GM18868 (cell line): Measurements from ENCODE around the gene TNFRSF18.
"Not testable (repeated sequence)": the region's sequence is repeated elsewhere in the genome, so short reads cannot be mapped to it uniquely, and the experiment has no call there.

ENCODE experiments used
- ATAC-seq: cut with Tn5 transposase; IDR thresholded peaks from one replicate; pipeline ENCODE4 v1.9.1; 2021; ENCODE audit warnings: mild to moderate bottlenecking, moderate library complexity; ENCODE audit not compliant: unreplicated experiment

The TNFRSF18 gene

DNA sequence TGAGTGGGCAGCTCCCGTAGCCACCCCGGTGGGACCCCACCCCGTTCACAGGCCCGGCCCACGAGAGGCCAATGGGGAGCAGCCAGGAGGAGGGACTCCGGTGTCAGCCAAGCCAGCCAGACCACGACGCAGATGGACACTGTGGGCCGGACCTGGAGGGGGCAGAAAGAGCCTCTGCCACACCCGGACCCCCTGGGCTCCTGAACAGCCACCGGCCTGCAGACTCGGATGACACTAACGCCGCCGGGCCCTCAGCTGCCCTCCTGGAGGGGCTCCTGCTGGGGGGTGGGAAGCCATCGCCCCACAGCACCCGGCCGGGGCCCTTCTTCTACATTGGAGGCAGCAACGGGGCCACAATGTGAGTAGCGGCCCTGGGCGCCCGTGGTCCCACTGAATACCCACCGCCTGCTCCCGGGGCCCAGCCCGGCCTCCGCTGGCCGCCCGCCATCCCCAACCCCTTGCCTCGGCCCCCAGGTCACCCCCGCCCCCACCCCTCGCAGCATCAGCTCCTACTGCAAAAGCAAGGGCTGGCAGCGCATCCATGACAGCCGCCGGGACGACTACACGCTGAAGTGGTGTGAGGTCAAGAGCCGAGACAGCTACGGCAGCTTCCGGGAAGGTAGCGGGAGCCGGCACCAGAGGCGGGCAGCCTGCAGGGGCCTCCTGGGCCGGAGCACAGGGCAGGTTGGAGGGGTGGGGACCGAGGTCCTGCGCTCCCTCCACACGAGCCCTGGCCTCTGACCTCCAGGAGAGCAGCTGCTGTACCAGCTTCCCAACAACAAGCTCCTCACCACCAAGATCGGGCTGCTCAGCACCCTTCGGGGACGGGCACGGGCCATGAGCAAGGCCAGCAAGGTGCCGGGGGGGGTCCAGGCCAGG lies 26.2 kb downstream of the TNFRSF18 start:
- ATAC-seq = no peak

DNA sequence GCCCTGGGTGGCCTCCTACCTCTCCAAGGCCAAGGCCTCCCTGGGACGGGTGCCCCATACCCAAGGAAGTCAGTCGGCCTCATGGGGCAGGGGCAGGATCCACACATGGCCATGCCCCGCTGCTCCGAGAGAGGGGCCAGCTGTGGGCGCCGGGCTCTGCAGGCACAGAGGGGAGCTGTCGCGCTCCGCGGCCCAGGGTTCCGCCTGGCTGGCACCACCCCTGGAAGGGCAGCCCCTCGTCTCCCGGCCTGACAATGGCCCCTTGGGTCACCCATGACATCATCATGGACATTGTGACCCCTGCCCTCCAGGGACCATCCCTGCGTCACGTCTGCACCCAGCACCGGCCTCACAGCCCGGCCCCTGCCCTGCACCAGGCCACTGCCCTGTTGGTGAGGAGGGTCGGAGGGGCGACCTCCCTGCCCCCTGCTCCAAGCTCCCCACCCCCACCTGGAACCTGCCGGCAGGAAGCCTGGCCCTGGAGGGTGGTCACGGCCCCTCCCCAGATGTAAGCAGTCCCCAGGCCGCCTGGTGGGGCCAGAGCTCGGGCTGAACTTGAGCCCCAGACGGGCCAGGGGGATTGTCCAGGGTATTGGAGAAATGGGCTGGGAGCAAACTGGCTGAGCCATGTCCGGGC lies 26.9 kb downstream of the TNFRSF18 start:
- ATAC-seq = no peak

DNA sequence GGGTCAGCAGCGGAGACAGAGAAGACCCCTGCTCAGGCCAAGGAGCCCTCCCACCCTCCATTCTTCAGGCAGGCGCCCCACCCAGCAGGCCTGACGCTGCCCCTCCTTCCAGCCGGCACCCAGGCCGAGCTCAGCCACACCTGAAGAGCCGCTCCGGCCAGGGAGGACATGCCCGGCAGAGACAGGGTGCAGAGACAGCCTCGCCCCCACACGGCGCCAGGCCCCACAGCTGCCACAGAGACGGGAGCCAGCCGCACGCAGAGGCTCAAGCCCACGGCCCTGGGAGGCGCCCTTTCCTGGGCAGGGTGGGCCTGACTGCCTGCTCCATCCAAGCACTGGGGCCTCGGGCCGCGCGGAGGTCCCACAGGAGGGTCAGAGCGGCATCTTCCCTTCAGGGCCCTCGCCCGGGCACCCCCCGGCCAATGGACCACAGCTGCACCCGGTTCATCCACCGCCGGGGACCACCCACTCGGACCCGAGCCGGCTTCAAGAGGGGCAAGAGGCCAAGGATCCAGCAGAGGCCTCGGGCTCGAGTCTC lies 27.5 kb downstream of the TNFRSF18 start:
- ATAC-seq = no peak

DNA sequence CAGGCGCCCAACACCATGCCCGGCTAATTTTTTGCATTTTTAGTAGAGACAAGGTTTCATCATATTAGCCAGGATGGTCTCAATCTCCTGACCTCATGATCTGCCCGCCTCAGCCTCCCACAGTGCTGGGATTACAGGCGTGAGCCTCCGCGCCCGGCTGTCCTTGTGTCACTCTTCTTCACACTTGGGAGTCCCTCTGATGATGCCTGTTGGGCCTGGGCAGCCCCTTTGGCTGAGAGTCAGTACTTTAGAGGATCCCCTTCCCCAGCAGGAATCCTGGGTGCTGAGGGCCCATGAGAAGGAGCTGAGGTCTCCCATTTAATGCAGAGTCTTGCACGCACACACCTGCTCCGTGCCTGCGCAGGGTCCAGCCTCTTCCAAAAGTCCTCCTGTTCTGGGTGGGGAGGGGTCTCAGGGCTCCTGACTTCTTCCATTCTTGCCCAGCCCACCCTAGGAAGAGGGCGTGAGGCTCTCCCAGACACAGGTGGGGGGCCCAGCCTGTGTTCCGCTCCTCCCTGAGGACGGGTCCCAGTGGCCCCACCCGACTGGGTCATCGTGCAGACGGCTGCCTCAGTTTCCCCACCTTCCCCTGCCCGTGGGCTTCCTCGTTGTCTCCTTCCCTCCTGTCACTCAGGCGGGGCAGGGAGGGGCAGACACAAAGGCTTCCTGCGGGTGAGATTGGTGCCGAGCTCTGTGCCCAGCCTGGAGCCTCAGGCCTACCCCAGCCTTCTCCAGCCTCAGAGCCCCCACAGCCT lies 28.8 kb downstream of the TNFRSF18 start:
- no peak for ATAC-seq

DNA sequence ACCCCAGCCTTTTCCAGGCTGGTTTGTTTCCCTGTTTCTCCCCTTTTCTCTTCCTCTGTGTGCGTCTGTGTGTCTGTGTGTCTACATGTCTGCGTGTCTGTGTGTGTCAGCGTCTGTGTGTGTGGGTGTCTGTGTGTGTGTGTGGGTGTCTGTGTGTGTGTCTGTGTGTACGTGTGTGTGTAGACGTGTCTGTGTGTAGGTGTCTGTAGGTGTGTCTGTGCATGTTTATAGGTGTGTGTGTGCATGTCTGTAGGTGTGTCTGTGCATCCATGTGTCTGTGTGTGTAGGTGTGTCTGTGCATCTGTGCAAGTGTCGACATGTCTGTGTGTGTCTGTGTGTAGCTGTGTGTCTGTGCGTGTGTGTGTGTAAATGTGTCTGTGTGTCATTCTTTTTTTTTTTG lies 29.5 kb downstream of the TNFRSF18 start:
- no peak for ATAC-seq

DNA sequence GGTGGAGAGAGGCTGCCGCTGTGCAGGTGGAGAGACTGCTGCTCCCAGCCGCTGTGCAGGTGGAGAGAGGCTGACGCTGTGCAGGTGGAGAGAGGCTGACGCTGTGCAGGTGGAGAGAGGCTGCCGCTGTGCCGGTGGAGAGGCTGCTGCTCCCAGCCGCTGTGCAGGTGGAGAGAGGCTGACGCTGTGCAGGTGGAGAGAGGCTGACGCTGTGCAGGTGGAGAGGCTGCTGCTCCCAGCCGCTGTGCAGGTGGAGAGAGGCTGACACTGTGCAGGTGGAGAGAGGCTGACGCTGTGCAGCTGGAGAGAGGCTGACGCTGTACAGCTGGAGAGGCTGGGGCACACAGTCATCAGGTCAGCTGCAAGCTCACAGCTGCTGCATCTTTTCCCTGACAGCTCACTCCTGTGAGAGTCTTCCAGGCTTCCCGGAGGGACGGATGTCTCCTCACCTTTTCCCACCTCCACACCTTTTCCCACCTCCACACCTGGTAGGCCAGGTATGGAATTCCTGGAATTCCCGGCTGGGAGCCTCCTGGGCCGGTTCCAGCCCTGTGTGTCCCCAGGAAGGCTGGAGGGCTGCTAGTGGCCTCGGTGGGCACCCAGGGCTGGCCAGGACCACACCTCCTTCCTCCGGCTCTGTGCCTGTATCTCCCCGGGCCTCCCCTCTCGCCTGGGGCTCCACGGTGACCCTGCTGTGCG lies 30.2 kb downstream of the TNFRSF18 start:
- not testable (repeated sequence) for ATAC-seq

DNA sequence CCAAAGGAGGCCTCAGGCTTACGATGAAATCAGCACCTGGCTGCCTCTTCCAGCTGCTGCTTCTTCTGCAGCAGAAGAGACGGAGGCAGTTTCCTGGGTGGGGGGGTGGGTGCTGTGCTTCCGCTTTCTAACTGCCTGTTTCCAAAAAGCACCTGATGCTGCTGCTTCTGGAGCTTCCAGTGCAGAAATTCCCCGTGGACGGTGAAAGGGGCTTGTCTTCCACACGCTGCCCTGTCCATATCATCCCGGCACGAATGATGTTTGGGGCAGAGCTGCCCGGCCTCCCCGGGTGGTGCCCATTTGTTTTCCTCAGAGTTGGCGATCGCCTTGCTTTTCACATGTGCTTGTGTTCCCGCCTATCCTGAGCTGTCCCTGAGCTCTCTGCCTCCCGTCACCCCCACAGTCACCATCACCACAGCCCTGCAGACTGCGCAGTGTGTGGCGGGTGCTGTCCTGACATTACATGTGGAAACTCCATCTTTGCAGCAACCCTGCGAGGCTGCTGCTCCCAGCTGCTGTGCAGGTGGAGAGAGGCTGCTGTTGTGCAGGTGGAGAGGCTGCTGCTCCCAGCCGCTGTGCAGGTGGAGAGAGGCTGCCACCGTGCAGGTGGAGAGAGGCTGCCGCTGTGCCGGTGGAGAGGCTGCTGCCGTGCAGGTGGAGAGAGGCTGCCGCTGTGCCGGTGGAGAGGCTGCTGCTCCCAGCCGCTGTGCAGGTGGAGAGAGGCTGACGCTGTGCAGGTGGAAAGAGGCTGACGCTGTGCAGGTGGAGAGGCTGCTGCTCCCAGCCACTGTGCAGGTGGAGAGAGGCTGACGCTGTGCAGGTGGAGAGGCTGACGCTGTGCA lies 30.9 kb downstream of the TNFRSF18 start:
- ATAC-seq = no peak

DNA sequence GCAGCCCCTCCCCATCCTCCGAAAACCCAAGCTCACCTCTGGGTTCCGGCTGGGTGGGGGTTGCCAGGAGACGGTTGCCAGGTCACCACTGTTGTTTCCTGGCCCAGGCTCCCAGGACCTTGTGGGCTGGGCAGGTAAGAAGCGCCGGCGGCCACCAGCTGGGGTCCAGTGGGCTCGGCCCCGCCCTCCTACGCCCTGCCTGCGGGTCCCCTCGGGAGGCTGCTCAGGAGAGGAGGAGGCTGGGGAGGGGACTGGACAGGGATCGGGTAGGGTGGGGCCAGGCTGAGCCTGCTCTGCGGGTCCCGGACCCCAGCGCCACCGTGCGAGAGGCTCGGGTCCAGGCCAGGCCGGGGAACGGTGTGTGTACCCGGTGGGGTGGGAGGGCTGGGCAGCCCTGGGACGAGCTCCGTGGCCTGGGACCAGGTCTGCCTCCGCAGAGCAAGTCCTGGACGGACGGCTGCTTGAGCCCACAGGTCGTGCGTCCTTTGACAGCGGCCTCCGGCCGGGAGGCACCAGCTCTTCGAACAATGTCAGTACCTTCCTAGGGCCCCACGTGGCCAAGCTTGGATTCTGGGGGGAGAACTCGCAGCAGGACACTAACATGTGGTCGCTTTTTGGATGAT lies 32.5 kb downstream of the TNFRSF18 start, which contains the start of gene TTLL10:
Gene TTLL10 (plus strand): TSS at position 88 of the 623 bp plus-strand sequence. CDS start 5,336 bp downstream, outside the sequence.
- no peak for ATAC-seq

DNA sequence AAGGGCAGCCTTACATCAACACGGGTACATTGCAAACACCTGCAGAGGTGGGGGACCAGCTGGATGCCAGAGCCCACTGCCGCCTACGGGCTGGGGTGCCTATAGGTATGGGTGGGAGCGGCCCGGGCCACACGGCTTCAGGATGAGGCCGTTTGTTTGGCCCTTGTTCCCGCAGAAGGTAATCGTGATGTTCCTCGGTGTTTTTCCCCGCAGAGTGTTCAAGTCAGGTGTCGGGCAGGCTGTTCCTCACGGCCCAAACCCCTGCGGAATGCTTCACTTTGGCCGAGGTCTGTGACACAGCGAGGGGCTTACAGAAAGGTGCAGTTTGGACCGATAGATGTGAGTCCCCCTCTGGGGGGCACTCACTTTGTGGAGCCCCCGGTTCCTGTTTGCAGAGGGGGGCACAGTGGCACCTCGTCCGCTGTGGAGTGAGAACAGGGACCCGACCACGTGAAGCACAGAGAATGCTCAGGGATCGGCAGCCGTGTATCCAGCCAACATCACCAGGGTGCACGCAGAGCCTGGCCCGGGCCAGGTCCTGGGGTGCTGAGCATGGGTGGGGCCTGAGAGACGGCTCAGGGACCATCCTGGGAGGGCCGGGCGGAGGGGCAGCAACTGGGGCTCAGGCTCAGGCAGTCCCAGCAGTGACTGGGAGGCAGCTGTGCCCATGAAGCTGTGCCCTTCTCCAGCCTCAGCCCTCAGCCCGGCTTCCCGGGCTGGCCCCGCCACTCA lies 33.2 kb downstream of the TNFRSF18 start:
- ATAC-seq = no peak

DNA sequence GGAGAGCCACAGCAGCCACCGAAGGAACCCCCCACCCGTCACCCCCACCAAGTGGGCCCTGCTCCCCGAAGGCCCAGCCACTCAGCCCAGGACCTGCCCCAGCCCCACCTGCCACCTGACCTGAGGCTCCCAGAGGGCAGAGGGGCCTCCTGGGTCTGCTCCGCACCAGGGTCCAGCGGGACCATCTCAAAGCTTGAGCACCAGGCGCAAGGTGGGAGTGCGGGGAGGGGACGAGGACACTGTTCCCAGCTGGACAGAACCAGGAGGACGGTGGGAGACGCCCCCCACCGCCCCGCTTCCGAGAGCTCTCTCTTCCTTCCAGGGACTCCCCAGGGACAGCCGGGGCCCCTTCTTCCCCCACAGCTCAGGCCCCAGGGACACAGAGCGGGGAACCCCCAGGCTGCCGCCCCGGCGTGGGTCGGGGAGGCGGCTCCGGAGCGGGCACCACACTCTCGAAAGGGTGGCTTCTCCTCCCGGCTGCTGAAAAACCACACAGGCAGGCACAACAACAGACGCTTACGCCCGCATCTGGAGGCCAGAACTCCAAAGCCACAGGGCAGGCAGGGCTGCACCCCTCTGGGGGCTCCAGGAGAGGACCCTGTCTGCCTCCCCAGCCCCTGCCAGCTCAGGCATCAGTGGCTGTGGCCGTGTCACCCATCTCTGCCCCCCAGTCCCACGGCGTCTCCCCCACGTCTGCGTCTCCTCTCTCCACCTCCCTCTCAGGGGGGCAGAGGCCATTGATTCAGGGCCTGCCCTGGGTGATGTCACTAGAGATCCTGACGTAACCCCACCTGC lies 34.6 kb downstream of the TNFRSF18 start:
- ATAC-seq = peak; percentile 57

DNA sequence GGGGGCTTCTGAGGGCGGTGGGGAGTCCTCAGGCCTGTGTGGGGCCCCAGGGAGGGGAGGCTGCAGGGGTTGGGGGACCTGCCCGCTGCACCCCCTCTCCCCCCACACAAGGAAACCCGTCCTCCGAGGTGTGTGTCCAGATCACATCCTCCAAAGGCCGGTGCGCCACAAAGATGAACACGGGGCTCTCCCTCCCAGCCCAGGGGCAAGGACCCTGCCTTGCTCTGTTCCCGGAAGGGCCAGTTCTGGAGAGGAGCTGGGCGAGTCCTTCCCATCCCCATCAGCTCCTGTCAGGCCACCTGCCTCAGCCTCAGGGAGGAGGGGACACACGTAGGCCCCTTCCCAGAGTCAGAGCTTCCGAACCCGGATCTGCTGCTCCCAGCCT lies 35.2 kb downstream of the TNFRSF18 start:
- ATAC-seq = no peak

DNA sequence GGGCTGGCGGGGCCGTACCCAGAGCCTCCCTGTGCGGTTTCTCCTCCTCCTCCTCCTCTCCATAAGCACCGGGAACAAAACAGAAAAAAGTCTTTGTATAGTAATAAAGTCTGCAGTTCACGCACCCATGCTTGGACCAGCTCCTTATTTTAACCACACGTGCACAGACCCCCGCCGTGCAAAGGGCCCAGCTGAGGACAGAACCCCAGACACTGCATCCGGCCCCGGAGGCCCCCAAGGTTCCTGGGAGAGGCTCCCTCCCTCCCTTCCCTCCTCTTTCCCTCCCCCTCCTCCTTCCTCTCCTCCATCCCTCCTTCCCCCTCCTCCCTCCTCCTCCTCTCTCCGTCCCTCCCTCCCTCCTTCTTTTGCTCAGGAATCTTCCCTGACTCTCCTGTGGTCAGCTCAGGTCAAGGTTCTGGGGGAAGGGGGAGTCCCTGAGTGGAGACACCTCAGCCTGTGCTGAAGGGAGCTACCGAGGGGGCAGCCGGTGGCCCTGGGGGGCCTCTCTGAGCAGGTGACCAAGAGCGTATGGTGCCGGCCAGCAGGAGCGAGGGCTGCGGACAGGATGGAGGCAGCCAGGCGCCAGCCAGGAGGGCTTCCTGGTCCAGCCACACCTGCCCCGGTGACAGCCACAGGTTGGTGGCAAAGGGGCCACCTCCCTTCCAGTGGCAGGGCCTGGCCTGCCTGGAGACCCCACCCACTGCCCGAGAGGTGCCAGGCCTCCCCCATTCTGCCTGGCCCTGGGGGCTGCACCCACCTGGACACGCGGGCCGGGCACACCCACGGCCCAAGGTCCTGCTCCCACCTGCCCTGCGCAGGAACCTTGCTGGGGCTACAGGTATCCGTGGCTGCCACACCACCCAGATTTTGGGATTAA lies 35.9 kb downstream of the TNFRSF18 start:
- no peak for ATAC-seq

DNA sequence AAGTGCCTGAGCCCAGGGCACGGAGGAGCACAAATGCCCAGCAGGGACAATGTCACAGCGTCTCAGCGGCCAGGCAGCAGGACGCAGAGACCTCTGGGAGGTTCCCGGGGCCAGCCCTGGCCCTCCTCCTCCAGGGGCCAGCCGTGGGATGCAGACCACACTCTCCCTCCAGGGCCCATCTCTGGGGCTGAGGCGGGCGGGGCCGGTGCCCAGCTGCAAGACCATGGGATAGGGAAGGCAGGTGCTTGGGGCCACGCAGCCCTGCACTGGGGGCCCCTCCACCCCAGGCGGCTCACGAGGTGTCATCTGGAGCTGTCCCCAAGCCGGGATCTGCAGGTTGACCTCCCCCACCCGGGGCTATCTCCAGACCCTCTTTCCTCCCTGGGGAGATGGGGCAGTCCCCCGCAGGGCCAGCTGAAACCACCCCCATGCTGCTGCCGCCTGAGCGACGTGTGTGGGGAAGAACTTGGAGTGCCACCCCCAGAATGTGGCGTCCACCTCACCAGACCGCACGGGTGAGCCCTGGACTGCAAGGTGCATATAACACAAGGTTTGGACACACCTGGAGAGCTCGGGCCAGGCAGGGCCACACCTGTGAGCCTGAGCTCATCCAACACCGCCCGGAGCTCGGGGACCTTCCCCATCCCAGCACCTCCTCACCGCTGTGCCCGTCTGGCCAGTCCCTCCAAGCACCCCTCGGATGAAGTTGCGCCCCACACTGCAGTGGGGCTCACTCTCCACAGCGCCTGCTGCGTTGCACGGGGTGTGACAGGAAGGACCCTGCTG lies 36.8 kb downstream of the TNFRSF18 start:
- ATAC-seq = no peak

DNA sequence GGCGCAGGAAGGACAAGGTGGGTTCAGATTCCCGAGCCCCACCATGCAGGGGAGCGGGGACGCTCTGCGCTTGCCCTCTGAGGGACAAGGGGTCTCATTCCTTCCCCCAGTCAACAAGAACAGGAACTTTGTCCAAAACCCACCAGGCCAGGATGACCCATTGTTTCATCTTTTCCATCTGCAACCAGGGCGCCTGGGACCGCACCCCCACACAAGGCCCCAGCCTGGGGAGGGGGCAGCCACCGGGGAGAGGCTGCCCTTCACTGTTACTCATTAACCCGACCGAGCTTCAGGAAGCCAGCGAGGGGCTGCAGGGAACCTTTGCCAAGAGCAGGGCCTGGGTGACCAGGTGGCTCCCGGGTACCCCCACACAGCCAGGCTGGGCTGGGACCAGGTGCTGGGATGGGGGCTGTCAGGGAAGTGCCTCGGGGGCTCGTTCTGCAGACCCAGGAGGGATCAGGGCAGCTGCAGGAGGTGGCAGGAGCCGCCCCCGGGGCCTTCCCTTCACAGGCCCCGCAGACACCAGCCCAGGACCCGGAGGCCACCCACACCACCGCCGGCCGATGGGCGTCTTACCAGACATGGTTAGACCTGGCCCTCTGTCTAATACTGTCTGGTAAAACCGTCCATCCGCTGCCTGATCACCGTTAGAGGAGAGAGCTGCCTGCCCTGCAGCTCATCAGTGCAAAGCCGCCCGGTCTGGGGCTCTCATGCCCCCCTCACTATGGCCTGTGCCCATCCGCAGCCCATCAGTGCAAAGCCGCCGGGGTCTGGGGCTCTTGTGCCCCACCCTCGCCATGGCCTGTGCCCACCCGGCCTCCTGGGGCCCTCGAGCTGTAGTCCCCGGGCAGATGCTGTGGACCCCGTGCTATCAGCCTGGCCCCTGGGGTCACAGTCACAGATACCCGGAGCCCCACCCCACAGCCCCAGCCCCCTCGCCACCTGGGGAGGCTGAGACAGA lies 37.7 kb downstream of the TNFRSF18 start:
- no peak for ATAC-seq
